Measurements from ENCODE around the gene C19orf81. TPM values are rescaled to one million over a fixed set of nuclear protein-coding genes. Genes with fewer than 3 reads are reported as not detected.
"Not testable (repeated sequence)": the region's sequence is repeated elsewhere in the genome, so short reads cannot be mapped to it uniquely, and the experiment has no call there.

C19orf81 gene
- polyA plus RNA-seq, 1 donor from 2014 or later: 28.3 TPM

GRCh38 chr19:50612504-50613404, 36.5 kb upstream of the C19orf81 start:
- not testable (repeated sequence) for H3K9me3 ChIP-seq (ENCODE audit: low read length); H3K36me3 ChIP-seq (ENCODE audit: insufficient read depth, low read length); H3K79me2 ChIP-seq (replicated peaks; ENCODE audit: insufficient read depth, low read length); H3F3A ChIP-seq (ENCODE audit: insufficient read depth, low read length, poor library complexity, severe bottlenecking); H4K20me1 ChIP-seq (ENCODE audit: insufficient read depth); H3K4me3 ChIP-seq (ENCODE audit: low read length); H3K27ac ChIP-seq (ENCODE audit: low read length); H3K9ac ChIP-seq (ENCODE audit: low read length); H2AFZ ChIP-seq (ENCODE audit: low read depth, low read length); H3K4me2 ChIP-seq (ENCODE audit: low read length); H3K27me3 ChIP-seq (ENCODE audit: insufficient read depth, low read depth, low read length); H3K9me2 ChIP-seq (ENCODE audit: insufficient read depth, low read length)

GRCh38 chr19:50618379-50618778, 30.9 kb upstream of the C19orf81 start:
- not testable (repeated sequence) for H3K79me2 ChIP-seq (replicated peaks; ENCODE audit: insufficient read depth, low read length); H3K27ac ChIP-seq (ENCODE audit: low read length); H3F3A ChIP-seq (ENCODE audit: insufficient read depth, low read length, poor library complexity, severe bottlenecking); H3K9me3 ChIP-seq (ENCODE audit: low read length); H3K9me2 ChIP-seq (ENCODE audit: insufficient read depth, low read length); H3K36me3 ChIP-seq (ENCODE audit: insufficient read depth, low read length); H2AFZ ChIP-seq (ENCODE audit: low read depth, low read length); H3K27me3 ChIP-seq (ENCODE audit: insufficient read depth, low read depth, low read length); H3K4me2 ChIP-seq (ENCODE audit: low read length); H3K4me3 ChIP-seq (ENCODE audit: low read length); H4K20me1 ChIP-seq (ENCODE audit: insufficient read depth); H3K9ac ChIP-seq (ENCODE audit: low read length)

GRCh38 chr19:50619184-50619583, 30.1 kb upstream of the C19orf81 start:
- H3K36me3 ChIP-seq (ENCODE audit: insufficient read depth, low read length); H3K4me2 ChIP-seq (ENCODE audit: low read length); H3K9ac ChIP-seq (ENCODE audit: low read length): not testable (repeated sequence)

GRCh38 chr19:50620394-50620906, 28.8 kb upstream of the C19orf81 start:
- H3K9me3 ChIP-seq (ENCODE audit: low read length); H3F3A ChIP-seq (ENCODE audit: insufficient read depth, low read length, poor library complexity, severe bottlenecking); H3K9me2 ChIP-seq (ENCODE audit: insufficient read depth, low read length); H3K4me3 ChIP-seq (ENCODE audit: low read length); H3K4me2 ChIP-seq (ENCODE audit: low read length); H4K20me1 ChIP-seq (ENCODE audit: insufficient read depth); H3K9ac ChIP-seq (ENCODE audit: low read length); H3K79me2 ChIP-seq (replicated peaks; ENCODE audit: insufficient read depth, low read length); H3K36me3 ChIP-seq (ENCODE audit: insufficient read depth, low read length); H3K27ac ChIP-seq (ENCODE audit: low read length); H3K27me3 ChIP-seq (ENCODE audit: insufficient read depth, low read depth, low read length); H2AFZ ChIP-seq (ENCODE audit: low read depth, low read length): not testable (repeated sequence)

More at GRCh38 chr19:50619184-50619583, 30.1 kb upstream of the C19orf81 start:
- H3K9me3 ChIP-seq (ENCODE audit: low read length); H3K4me3 ChIP-seq (ENCODE audit: low read length); H3K27ac ChIP-seq (ENCODE audit: low read length); H3K27me3 ChIP-seq (ENCODE audit: insufficient read depth, low read depth, low read length); H3K9me2 ChIP-seq (ENCODE audit: insufficient read depth, low read length); H3K79me2 ChIP-seq (replicated peaks; ENCODE audit: insufficient read depth, low read length); H4K20me1 ChIP-seq (ENCODE audit: insufficient read depth); H3F3A ChIP-seq (ENCODE audit: insufficient read depth, low read length, poor library complexity, severe bottlenecking); H2AFZ ChIP-seq (ENCODE audit: low read depth, low read length): not testable (repeated sequence)

GRCh38 chr19:50624949-50625600, 24.2 kb upstream of the C19orf81 start:
- TF ChIP-seq REST (IDR thresholded peaks at IDR 0.05; ENCODE audit: borderline replicate concordance) (no peak), EZH2 (IDR thresholded peaks at IDR 0.05; ENCODE audit: borderline replicate concordance, insufficient read depth, low read length, poor library complexity, severe bottlenecking) (no peak)
- no peak overlapping the region for H2AFZ ChIP-seq (ENCODE audit: low read depth, low read length)
- no peaks in the 10 kb centered on the region for H3F3A ChIP-seq (ENCODE audit: insufficient read depth, low read length, poor library complexity, severe bottlenecking)
- H3K79me2 ChIP-seq (replicated peaks; ENCODE audit: insufficient read depth, low read length): no peaks in the 10 kb centered on the region
- H3K4me2 ChIP-seq (ENCODE audit: low read length): no peak overlapping the region
- H3K27ac ChIP-seq (ENCODE audit: low read length): no peak overlapping the region
- H4K20me1 ChIP-seq (ENCODE audit: insufficient read depth): no peaks in the 10 kb centered on the region
- H3K9me2 ChIP-seq (ENCODE audit: insufficient read depth, low read length): no peaks in the 10 kb centered on the region
- H3K9ac ChIP-seq (ENCODE audit: low read length): no peak overlapping the region
- no peaks in the 10 kb centered on the region for H3K27me3 ChIP-seq (ENCODE audit: insufficient read depth, low read depth, low read length)
- no peaks in the 10 kb centered on the region for H3K9me3 ChIP-seq (ENCODE audit: low read length)
- no peaks in the 10 kb centered on the region for H3K36me3 ChIP-seq (ENCODE audit: insufficient read depth, low read length)
- H3K4me3 ChIP-seq (ENCODE audit: low read length): no peak overlapping the region
